CD4-positive, alpha-beta T cell (primary cell): ENCODE data around the gene SLC25A31. TPM values are rescaled to one million over a fixed set of nuclear protein-coding genes. Genes with fewer than 3 reads are reported as not detected.

Experiments used
- ATAC-seq: fragments of 200-7000 bp; cut with Tn5 transposase; one replicate; pipeline ENCODE4 v1.10.0; 2022; ENCODE audit warnings: mild to moderate bottlenecking; ENCODE audit not compliant: poor library complexity
- CTCF ChIA-PET: fragments of 350-600 bp; sonication (Branson Sonifier 250); formaldehyde crosslinking; loops from one replicate; lab custom pipeline; 2021; ENCODE audit warnings: antibody characterized with exemption, inconsistent platforms; lab: Charles Lee
- POLR2A ChIA-PET: fragments of 350-600 bp; sonication (Branson Sonifier 250); formaldehyde crosslinking; loops from one replicate; lab custom pipeline; 2021; ENCODE audit warnings: antibody characterized with exemption, inconsistent platforms; lab: Charles Lee
- DNase-seq, 14 experiments: peaks; one replicate each; pipeline ENCODE4 v3.0.0-alpha.2; 2013 to 2020; ENCODE audit warnings: mixed read lengths in 2 of 14
- H3K27ac ChIP-seq, 2 donors: one replicate each; pipeline versions ENCODE4 v1.5.1 to v1.7.0; 2013; ENCODE audit warnings: low read length in 2 of 2, low read depth in 1 of 2, mild to moderate bottlenecking in 1 of 2
- H3K27me3 ChIP-seq, 2 experiments: 1 replicate in 1 of 2; 2 replicates in 1 of 2; pipeline versions ENCODE4 v1.6.1 to v1.7.0; 2013; ENCODE audit warnings: low read length in 2 of 2, control low read depth in 1 of 2, mild to moderate bottlenecking in 1 of 2, moderate library complexity in 1 of 2; ENCODE audit not compliant: insufficient read depth in 2 of 2, control insufficient read depth in 1 of 2
- H3K36me3 ChIP-seq: one replicate; pipeline ENCODE4 v1.6.1; 2013; ENCODE audit warnings: low read length, control low read depth; ENCODE audit not compliant: insufficient read depth
- H3K4me1 ChIP-seq: one replicate; pipeline ENCODE4 v1.6.1; 2013; ENCODE audit warnings: low read length, control low read depth; ENCODE audit not compliant: insufficient read depth
- H3K4me3 ChIP-seq: one replicate; pipeline ENCODE4 v1.5.1; 2013; ENCODE audit warnings: mild to moderate bottlenecking, low read length, moderate library complexity
- H3K9me3 ChIP-seq, 2 experiments: 1 replicate in 1 of 2; 2 replicates in 1 of 2; pipeline versions ENCODE4 v1.6.1 to v1.7.0; 2013; ENCODE audit warnings: low read length in 2 of 2, mild to moderate bottlenecking in 2 of 2, control low read depth in 1 of 2, moderate library complexity in 1 of 2; ENCODE audit not compliant: control insufficient read depth in 1 of 2, insufficient read depth in 1 of 2
- H3K27ac Mint-ChIP-seq: one replicate; pipeline ENCODE4 v1.8.0; 2020; ENCODE audit warnings: mixed read lengths
- H3K27me3 Mint-ChIP-seq: one replicate; pipeline ENCODE4 v1.8.0; 2021; ENCODE audit warnings: mixed read lengths
- H3K36me3 Mint-ChIP-seq: one replicate; pipeline ENCODE4 v1.8.0; 2021; ENCODE audit warnings: low read depth, mixed read lengths
- H3K4me1 Mint-ChIP-seq: one replicate; pipeline ENCODE4 v1.8.0; 2021; ENCODE audit warnings: low read depth, mixed read lengths
- H3K4me3 Mint-ChIP-seq: one replicate; pipeline ENCODE4 v1.8.0; 2020; ENCODE audit warnings: mild to moderate bottlenecking, mixed read lengths
- H3K9me3 Mint-ChIP-seq: one replicate; pipeline ENCODE4 v1.8.0; 2020; ENCODE audit warnings: mixed read lengths
- CTCF ChIP-seq: fragments of 200-600 bp; IDR thresholded peaks from one replicate; pipeline ENCODE4 v1.8.0; 2022; ENCODE audit warnings: antibody characterized with exemption, mild to moderate bottlenecking
- intact Hi-C, 2 experiments: fragments of 100-400 bp; cut with DNase I in 1 of 2; cut with micrococcal nuclease in 1 of 2; formaldehyde crosslinking; loops; one replicate each; pipeline versions ENCODE4 v1.15.1 to v1.9.0; 2023 to 2025; cut with DNase I, micrococcal nuclease
- total RNA-seq, 174 experiments: library from RNA in 2 of 174; stranded (reverse) in 2 of 174; gene quantifications; one replicate each; pipeline ENCODE4 v1.2.3 and lab custom pipeline; 2021 to 2026

SLC25A31 gene
- total RNA-seq, 2 experiments from 2014 or later = not detected

- Mint-ChIP-seq H3K4me3 (no peak overlapping the region), H3K27me3 (peaks cover 2% of the 10 kb centered on the region), H3K27ac (no peak overlapping the region), H3K9me3 (no peaks in the 10 kb centered on the region), H3K4me1 (no peaks in the 10 kb centered on the region), H3K36me3 (no peaks in the 10 kb centered on the region)
- intact Hi-C loops = no loop called here
- TF ChIP-seq CTCF = no peak
- DNase-seq (no peak), ATAC-seq (no peak)
- no peaks in the 10 kb centered on the region for H3K36me3 ChIP-seq
- H3K4me1 ChIP-seq = no peaks in the 10 kb centered on the region
- peaks cover 0 to 3% of the 10 kb centered on the region in 2 experiments for H3K27me3 ChIP-seq
- no peak overlapping the region for H3K27ac ChIP-seq
- peaks cover 0 to 12% of the 10 kb centered on the region in 2 experiments for H3K9me3 ChIP-seq
- no peak overlapping the region for H3K4me3 ChIP-seq
- ChIA-PET POLR2A (no interaction called here), CTCF (interaction anchor here (0.6 to 1.6 kb wide), 2 partner anchors 9 to 34 kb away, joined by 3 to 5 read pairs; no protein-coding TSS in a partner anchor)
Measured at GRCh38 chr4:127734976-127735375, 4.8 kb downstream of the SLC25A31 start.

- Mint-ChIP-seq H3K9me3 (peaks cover under 1% of the 10 kb centered on the region), H3K4me3 (no peak overlapping the region), H3K36me3 (no peaks in the 10 kb centered on the region), H3K27me3 (peaks cover 8% of the 10 kb centered on the region), H3K27ac (no peak overlapping the region), H3K4me1 (no peaks in the 10 kb centered on the region)
- no peak for ATAC-seq
- Histone ChIP-seq H3K27me3 (no peaks in the 10 kb centered on the region), H3K9me3 (no peaks in the 10 kb centered on the region), H3K4me3 (no peak overlapping the region), H3K36me3 (no peaks in the 10 kb centered on the region), H3K4me1 (no peaks in the 10 kb centered on the region), H3K27ac (no peak overlapping the region)
- ChIA-PET CTCF (no interaction called here), POLR2A (no interaction called here)
- DNase-seq = no peak
- no peak for TF ChIP-seq CTCF
- intact Hi-C loops = no loop called here
Measured at GRCh38 chr4:127737295-127737694, 7.1 kb downstream of the SLC25A31 start.

DNA sequence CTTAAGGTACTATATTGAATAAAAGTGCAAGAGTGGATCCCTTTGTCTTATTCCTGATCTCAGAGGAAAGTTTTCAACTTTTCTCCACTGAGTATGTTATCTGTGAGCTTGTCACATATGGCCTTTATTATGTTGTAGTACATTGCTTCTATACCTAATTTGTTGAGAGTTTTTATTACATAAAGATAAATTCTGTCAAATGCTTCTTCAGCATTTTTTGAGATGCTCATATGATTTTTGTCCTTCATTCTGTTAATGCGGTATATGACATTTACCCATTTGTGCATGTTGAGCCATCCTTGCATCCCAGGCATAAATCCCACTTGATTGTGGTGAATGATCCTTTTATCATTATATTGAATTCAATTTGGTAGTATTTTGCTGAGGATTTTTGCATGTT is 11.0 kb downstream of the SLC25A31 start:
- DNase-seq (no peak), ATAC-seq (no peak)
- no peak overlapping the region for H3K4me3 ChIP-seq
- H3K27me3 ChIP-seq = peaks cover 0 to 3% of the 10 kb centered on the region in 2 experiments
- Mint-ChIP-seq H3K36me3 (no peaks in the 10 kb centered on the region), H3K27me3 (peaks cover 17% of the 10 kb centered on the region), H3K4me1 (no peaks in the 10 kb centered on the region), H3K4me3 (no peak overlapping the region), H3K27ac (no peak overlapping the region), H3K9me3 (peaks cover 3% of the 10 kb centered on the region)
- no peak overlapping the region for H3K27ac ChIP-seq
- CTCF ChIA-PET = no interaction called here
- intact Hi-C loops = no loop called here
- no peak for TF ChIP-seq CTCF
- H3K9me3 ChIP-seq = no peaks in the 10 kb centered on the region
- H3K36me3 ChIP-seq = no peaks in the 10 kb centered on the region
- POLR2A ChIA-PET = no interaction called here
- H3K4me1 ChIP-seq = no peaks in the 10 kb centered on the region
